Measurements from ENCODE around the gene MYLK4. TPM values are rescaled to one million over a fixed set of nuclear protein-coding genes. Genes with fewer than 3 reads are reported as not detected.

MYLK4 gene
- total RNA-seq, 1 experiment from 2014 or later, result 1.6 TPM

GRCh38 chr6:2666906-2667575 lies 83.7 kb downstream of the MYLK4 start:
- CTCF ChIA-PET, result interaction anchor here (0.7 kb wide), 1 partner anchor 175 kb away, joined by 3 read pairs; no protein-coding TSS in a partner anchor

DNA sequence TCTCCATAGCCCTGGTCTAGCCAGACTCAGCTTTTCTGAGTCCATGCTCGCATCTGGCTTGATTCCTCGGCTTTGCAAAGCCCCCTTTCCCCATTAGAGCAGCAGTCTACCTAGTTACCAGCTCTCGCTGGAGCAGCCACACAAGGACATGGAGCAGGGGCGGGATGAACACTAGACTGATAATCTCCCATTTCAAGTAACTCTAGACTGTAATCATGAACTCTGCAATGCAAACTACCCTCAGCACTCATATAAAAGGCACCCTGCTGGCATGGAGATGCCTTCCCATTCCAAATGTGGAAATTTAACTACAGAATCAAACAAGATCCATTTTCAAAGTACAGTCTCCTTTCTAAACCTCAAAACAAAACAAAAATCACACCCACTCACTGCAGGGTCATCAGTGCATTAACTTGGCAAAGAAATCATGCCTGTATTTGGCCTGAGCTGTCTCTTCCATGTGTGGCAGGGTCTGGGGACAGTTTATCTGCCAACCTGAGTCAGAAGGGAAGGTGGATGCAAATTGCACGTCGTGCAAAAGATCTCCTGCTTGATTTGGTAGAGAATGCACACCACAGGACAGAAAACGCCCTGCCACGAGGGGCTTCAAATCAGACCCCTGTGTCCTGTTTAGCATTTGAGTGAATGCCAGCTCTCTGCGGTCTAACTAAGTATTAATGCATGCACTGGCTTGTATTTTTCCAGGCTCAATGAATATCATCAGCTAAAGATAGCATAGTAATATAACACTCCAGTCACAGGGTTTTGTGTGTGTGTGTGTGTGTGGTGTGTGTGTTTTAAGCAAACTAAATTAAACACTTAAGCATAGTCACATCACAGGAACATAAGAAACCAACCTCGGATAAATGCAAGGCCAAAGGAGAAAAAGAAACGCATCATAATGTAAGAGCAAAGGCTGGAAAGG lies 85.3 kb downstream of the MYLK4 start:
- Histone ChIP-seq H2AFZ (no peak overlapping the region), H3K79me2 (ENCODE audit: low read depth) (no peaks in the 10 kb centered on the region), H3K9me3 (ENCODE audit: insufficient read depth, low read depth) (no peaks in the 10 kb centered on the region), H3K4me1 (replicated peaks; ENCODE audit: insufficient read depth) (no peaks in the 10 kb centered on the region), H4K20me1 (ENCODE audit: insufficient read depth) (no peaks in the 10 kb centered on the region), H3K36me3 (ENCODE audit: low read depth) (no peaks in the 10 kb centered on the region), H3K4me3 (no peak overlapping the region), H3F3A (ENCODE audit: insufficient read depth, low read depth) (no peaks in the 10 kb centered on the region), H3K27me3 (ENCODE audit: insufficient read depth, low read depth) (no peaks in the 10 kb centered on the region), H3K27ac (no peak overlapping the region), H3K4me2 (no peak overlapping the region), H3K9me2 (ENCODE audit: insufficient read depth) (no peaks in the 10 kb centered on the region)
- TF ChIP-seq EZH2 (IDR thresholded peaks at IDR 0.05; ENCODE audit: low read depth), result no peak
- TF ChIP-seq, protein P1, sequence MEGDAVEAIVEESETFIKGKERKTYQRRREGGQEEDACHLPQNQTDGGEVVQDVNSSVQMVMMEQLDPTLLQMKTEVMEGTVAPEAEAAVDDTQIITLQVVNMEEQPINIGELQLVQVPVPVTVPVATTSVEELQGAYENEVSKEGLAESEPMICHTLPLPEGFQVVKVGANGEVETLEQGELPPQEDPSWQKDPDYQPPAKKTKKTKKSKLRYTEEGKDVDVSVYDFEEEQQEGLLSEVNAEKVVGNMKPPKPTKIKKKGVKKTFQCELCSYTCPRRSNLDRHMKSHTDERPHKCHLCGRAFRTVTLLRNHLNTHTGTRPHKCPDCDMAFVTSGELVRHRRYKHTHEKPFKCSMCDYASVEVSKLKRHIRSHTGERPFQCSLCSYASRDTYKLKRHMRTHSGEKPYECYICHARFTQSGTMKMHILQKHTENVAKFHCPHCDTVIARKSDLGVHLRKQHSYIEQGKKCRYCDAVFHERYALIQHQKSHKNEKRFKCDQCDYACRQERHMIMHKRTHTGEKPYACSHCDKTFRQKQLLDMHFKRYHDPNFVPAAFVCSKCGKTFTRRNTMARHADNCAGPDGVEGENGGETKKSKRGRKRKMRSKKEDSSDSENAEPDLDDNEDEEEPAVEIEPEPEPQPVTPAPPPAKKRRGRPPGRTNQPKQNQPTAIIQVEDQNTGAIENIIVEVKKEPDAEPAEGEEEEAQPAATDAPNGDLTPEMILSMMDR (conservative IDR thresholded peaks at IDR 0.05), result no peak
- ChIA-PET POLR2A (ENCODE audit: unreplicated experiment) (interaction anchor here (0.6 kb wide), 1 partner anchor 68 kb away, joined by 10 read pairs; no protein-coding TSS in a partner anchor), CTCF (no interaction called here)
- intact Hi-C loops (cut with micrococcal nuclease; ENCODE audit: unreplicated experiment), result no loop called here
- BruUV-seq (replicated peaks), result no TSS peak
- no peak for DNase-seq

More at GRCh38 chr6:2666906-2667575, 83.7 kb downstream of the MYLK4 start:
- no peak overlapping the region for H3K27ac ChIP-seq
- no peak for DNase-seq
- no TSS peak for BruUV-seq (replicated peaks)
- H3K9me3 ChIP-seq (ENCODE audit: insufficient read depth, low read depth), result no peaks in the 10 kb centered on the region
- TF ChIP-seq, protein P1 (conservative IDR thresholded peaks at IDR 0.05), result no peak
- TF ChIP-seq EZH2 (IDR thresholded peaks at IDR 0.05; ENCODE audit: low read depth), result no peak
- no peaks in the 10 kb centered on the region for H3K9me2 ChIP-seq (ENCODE audit: insufficient read depth)
- no peaks in the 10 kb centered on the region for H3K4me1 ChIP-seq (replicated peaks; ENCODE audit: insufficient read depth)
- H3K4me3 ChIP-seq, result no peak overlapping the region
- H2AFZ ChIP-seq, result no peak overlapping the region
- POLR2A ChIA-PET (ENCODE audit: unreplicated experiment), result no interaction called here
- H4K20me1 ChIP-seq (ENCODE audit: insufficient read depth), result no peaks in the 10 kb centered on the region
- H3K36me3 ChIP-seq (ENCODE audit: low read depth), result no peaks in the 10 kb centered on the region
- no peaks in the 10 kb centered on the region for H3F3A ChIP-seq (ENCODE audit: insufficient read depth, low read depth)
- H3K27me3 ChIP-seq (ENCODE audit: insufficient read depth, low read depth), result no peaks in the 10 kb centered on the region
- H3K79me2 ChIP-seq (ENCODE audit: low read depth), result no peaks in the 10 kb centered on the region
- H3K4me2 ChIP-seq, result no peak overlapping the region
- intact Hi-C loops (cut with micrococcal nuclease; ENCODE audit: unreplicated experiment), result no loop called here

DNA sequence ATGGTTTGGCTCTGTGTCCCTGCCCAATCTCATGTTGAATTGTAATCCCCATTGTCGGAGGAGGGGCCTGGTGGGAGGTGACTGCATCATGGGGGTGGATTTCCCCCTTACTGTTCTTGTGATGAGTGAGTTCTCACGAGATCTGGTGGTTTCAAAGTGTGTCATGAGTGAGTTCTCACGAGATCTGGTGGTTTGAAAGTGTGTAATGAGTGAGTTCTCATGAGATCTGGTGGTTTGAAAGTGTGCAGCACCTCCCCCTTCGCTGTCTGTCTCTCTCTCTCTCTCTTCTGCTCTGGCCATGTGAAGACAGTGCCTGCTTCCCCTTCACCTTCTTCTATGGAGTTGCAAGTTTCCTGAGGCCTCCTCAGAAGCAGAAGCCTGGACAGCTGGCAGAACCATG lies 87.6 kb downstream of the MYLK4 start:
- BruUV-seq (replicated peaks), result no TSS peak
- intact Hi-C loops (cut with micrococcal nuclease; ENCODE audit: unreplicated experiment), result no loop called here
- no peak overlapping the region for H2AFZ ChIP-seq

More for the DNA sequence above, 87.6 kb downstream of the MYLK4 start:
- Histone ChIP-seq H3F3A (ENCODE audit: insufficient read depth, low read depth) (no peaks in the 10 kb centered on the region), H3K9me2 (ENCODE audit: insufficient read depth) (no peaks in the 10 kb centered on the region), H3K79me2 (ENCODE audit: low read depth) (no peaks in the 10 kb centered on the region), H3K9me3 (ENCODE audit: insufficient read depth, low read depth) (no peaks in the 10 kb centered on the region), H3K4me1 (replicated peaks; ENCODE audit: insufficient read depth) (no peaks in the 10 kb centered on the region), H4K20me1 (ENCODE audit: insufficient read depth) (no peaks in the 10 kb centered on the region), H3K27me3 (ENCODE audit: insufficient read depth, low read depth) (no peaks in the 10 kb centered on the region), H3K4me2 (no peak overlapping the region), H3K27ac (no peak overlapping the region), H3K4me3 (no peak overlapping the region), H3K36me3 (ENCODE audit: low read depth) (no peaks in the 10 kb centered on the region)
- TF ChIP-seq, protein P1 (conservative IDR thresholded peaks at IDR 0.05), result no peak
- TF ChIP-seq EZH2 (IDR thresholded peaks at IDR 0.05; ENCODE audit: low read depth), result no peak
- no peak for DNase-seq
- ChIA-PET POLR2A (ENCODE audit: unreplicated experiment) (no interaction called here), CTCF (no interaction called here)
